ENCODE data around the gene RNF43.

The RNF43 gene

DNA sequence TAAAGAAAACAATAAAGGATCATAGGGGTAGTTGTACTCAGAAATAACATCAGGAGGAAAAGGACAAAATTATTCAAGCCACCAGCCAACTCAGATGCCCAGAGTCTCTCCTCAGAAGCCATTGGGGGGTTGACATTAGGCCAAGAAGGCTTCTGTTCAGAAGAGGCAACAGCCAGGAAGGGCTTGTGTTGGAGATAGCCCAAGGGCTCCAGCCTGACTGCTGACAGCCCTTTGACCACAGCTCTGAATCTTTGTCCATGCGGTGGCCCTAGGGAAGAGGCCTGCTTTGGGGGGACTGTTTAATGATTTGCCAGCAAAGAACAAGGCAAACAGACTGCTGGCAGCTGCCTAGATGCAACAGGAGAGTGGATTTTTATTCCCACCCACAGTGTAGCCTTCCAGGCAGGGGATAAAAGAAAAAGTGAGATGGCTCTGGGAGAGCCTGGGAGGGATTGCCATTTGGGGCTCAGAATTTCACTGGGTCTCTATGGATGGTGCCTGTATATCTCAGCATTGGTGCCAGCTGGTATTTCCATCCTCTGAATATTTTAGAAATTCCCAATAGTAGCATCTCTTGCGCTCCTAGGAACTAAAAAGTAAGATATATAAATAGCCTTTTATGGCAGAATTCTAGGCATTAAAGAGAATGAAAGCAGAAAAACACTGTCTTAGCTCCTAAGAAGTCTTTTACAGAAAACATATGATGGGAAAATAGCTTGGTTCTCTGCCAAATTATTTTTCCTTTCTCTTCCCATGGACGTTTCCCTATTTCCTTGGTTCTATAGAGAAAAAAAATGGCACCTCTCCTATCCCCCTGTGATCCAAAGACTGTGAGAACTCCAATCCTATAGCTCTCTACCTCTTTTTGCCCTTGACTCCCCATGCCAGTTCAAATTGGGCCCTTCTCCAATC lies 36.0 kb downstream of the RNF43 start:
- no peak for DNase-seq (ENCODE audit: low spot score)

DNA sequence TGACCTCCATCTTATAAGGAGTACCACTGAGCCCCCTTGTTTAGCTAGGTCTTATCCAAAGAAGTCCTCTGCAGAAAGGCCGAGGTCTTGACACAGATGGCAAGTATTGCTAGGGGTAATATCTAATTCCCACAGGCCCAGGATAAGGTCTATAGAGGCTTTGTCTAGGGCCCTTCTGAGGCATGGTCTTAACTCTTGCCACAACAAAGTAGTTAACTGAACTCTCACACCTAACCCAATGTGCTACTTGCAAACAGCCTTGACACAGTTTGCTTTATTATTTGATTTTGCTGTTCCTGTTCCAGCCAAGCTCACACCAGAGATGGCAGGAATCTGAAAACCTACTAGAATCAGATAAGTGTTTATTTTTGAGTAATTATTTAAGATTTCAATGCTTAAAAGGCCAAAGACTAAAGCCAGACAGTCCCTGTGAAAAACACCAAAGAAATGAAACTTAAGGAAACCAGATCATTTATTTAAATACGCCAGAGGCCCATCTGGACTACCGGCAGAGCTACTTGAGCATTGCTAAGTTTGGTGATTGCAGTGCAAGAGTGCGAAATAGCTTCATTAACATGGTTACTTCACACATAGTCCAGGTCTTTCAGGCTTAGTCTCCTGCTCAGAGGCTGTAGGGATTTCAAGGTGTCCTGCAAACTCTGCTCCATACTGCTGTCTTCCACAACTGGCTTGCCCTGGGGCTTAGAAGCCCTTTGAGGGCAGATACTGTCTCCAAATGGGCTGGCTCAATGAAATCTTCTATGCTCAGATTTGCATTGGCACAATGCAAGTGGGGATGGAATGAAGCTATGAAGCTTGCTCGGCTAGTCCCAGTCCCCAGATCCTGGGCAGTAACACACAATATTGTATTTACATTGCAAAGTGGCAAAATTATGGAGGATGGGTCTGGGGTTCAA lies 36.9 kb downstream of the RNF43 start:
- no peak for DNase-seq (ENCODE audit: low spot score)

DNA sequence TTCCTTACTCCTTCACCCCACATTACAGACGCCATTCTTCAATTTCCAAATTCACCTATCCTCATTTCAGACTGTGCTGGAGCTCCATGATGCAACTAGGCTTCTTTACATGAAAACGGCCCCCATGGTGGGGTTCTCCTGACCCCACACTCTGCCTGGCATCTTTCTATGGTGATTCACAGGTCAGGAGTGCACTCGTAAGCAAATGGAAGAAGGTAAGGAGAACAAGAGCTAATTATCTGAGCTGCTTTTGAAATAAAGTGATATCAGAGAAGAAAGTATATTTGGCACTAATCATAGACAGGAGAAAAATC lies 37.9 kb downstream of the RNF43 start:
- DNase-seq (ENCODE audit: low spot score), result no peak

DNA sequence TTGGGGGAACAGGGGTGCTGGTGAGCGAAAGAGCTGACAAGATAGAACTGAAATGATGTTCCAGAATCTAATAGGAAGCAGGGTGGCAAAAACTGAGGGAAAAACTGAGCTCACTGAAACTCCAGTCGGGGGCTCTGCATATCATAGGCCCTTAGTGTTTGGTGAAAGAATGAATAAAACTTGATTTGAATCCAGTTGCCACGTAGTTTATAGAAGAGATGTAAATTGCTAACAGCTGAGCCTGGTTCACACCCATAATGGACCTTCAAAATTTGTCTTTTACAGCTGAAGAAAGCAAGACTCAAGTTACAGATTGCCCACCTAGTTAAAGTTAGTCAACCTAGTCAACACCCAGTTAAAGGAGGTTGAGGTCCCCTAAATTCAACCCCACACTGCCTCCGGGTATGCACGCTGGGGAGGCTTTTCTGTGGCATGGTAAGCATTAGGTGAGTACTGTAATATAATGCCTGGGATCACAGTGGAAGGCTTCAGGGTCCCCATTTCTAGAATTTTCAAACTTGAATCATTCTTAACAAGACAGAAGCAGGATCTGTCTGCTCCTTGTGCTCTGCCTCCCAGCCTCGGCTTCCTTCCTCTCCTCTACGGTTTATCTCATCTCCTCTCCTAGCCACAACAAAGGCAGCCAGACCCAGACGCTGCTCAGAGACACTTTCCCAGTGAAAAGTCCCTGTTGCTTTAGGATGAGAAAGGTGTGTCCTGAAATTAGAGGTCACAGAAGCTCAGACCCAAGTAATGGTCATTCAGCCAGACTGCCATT lies 38.4 kb downstream of the RNF43 start:
- no peak for DNase-seq (ENCODE audit: low spot score)

DNA sequence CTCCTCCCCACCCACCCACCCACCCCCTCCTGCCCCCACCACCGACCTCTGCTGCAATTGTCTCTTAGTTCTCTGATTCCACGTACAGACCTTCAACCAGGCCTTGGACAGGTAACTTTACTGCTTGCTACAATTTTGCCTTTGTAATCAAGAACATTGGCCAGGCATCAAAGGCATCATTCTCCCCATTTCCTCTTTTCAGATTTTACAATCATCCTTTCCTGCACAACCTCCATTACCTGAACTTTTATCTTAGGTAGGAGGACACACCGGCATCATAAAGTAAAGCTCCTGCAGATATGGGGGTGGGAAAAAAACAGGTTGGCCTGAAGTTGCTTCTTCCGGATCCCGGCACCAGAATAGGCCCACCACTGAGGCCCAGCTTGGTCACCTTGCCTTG lies 39.7 kb downstream of the RNF43 start:
- no peak for DNase-seq (ENCODE audit: low spot score)

DNA sequence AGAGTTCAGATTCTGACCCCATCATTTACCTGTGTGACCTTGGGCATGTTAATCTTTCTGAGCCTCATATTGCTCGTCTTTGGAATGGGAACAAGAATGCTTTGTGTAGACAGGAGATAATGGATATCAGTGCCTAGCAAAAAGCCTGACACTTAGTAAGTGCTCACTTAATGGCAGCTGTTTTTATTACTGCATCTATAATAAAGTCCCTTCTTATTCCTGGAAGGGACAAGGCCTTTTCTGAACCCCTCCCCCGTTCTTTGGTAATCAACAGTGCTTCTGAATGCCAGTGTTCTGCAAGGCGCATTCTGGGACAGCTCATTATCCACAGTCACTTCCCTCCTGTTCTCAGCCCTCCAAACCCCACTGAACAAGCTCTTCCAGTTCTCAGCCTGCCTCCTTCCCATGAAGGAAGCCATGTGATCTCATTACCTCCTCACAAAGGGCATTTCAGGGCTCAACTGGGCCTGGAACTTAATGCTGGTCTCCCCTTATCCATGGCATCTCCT lies 40.2 kb downstream of the RNF43 start:
- no peak for DNase-seq (ENCODE audit: low spot score)

DNA sequence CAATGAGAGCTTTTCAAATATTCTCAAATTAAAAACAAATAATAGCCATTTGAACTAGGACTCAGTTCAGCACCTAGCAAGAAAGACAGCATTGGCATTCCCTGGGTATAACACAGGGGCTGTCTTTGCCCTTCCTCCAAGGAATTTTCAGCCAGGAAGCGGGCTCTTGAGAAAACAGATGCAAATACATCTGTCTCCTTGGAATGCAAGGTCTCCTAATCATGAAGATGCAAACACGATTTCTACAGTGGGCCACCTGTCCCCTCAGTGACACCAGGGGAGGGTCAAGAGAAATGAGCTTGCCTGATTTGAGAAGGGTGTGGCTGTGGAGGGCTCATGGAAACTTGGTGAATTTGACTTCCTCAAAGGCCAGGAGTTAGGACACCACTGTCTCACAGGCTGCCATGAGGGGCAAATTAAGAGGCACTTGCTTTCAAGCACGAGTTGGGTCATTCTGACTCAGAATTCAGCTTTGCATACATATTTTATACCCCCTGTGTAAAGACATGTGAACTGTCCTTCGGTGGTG lies 40.8 kb downstream of the RNF43 start:
- DNase-seq (ENCODE audit: low spot score), result no peak

DNA sequence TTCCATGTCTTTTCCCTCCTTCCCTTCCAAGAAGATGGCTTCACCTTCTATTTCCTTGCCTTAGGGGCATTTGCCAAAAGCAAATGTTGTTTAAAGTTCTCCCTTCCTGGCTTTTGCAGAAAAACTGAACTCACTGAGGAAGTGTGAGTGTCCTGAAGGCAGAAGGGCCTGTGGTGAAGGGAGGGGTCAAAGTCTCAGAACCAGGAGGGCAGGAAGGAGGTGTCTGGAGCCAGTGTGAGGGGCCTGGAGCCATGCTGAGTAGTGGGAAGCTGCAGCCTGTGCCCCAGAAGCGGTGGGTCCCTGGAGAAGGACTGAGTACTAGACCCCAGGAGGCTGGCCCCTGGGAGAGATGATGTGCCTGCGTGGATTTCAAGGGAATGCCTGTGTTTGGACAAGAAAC lies 41.5 kb downstream of the RNF43 start:
- no peak for DNase-seq (ENCODE audit: low spot score)

DNA sequence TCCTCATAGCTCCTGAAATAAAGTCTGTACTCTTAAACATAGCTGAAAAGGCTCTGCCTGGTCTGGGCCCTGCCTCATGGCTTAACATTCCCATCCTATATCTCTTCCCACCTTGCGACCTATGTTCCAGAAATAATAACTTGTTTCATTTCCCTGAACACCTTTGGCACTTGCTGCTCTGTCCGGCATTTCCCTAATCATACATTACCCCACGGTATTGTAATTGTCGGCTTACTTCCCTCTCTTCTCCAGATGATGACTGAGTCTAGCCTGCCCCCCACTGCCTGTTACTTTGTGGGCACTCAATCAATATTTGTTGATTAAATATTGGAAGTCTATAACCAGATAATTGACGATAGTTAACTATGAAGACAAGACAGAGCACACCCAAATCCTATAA lies 42.1 kb downstream of the RNF43 start:
- DNase-seq (ENCODE audit: low spot score), result no peak

DNA sequence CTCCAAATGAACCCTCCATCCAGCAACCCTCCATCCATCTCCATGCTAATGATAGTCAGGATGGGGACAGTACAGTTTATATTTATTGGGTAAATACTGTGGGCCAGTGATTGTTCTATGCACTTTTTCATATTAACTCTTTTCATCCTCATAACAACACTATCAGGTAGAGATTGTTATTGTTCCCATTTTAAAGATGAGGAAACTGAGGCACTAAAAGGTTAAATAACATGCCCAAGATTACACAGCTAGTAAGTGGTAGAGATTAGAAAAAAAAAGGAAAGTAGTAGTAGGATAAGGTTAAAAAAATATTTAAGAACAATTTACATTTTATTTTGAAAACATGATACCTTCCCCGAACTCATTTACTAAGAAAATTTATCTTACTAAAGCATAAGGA lies 43.4 kb downstream of the RNF43 start:
- no peak for DNase-seq (ENCODE audit: low spot score)

DNA sequence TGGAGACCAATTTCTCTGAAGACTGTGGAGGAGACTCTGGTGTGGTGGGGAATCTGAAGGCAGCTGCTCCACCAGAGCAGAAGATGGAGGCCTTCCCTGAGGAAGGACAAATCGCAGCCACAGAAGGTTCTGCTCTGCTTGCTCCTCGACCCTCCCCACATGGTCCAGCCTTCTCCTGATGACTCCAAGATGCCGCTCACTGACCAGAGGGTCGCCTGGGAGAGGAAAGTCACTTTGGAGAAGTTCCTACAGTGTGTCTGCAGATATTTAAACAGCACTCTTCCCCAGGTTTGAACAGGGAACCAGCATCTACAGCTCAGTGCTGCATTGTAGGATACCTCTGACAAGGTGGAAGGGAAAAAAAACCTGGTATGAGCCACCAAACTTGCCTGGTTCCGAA lies 44.3 kb downstream of the RNF43 start:
- no peak for DNase-seq (ENCODE audit: low spot score)

DNA sequence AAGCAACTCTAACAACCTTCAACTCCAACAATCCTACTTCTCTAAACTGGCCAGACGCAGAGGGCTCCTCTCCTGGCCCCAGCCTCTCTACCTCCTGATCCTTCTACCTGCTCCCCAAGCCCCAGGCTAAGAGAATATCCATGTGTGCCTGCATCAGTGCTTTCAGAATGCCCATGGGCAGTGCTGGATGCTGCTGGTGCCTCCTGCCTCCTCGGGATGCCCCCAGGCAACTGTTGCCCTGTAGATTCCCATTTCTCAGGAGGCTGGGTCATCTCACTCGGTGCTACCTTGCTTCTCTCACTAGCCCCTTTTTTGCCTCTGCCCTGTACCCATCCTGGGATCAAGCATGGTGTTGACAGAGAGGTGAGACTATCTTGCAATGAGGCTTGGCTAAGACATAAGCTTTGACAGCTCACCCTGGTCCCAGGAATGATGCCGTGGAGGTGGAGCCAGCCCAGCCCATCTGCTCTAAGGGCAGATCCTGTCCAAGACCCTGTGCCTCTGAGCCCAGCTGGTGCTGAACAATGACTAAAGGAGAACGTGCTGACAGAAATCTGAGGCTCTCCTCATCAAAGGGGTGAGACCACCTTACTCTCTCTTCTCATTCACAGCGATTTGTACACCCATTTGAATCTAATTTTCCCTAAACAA lies 45.9 kb downstream of the RNF43 start:
- DNase-seq (ENCODE audit: low spot score), result no peak

DNA sequence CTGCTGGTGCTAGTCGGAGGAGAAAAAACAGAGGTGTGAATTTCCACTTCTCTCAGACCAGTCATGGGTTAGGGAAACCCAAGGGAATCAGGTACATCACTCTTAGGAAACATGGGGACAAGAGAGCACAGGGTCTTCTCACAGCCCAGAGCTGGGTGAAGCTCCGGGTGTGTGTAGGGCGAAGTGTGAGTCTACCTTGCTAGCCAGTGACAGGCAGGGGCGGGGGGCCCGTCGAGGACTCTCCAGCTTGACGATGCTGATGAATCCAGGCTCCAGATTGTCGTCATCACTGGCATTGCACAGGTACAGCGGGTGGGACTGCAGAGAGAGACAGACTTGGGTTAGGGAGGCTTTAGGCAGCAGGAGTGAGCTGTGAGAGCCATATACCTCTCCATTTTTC lies 46.6 kb downstream of the RNF43 start:
- no peak for DNase-seq (ENCODE audit: low spot score)

DNA sequence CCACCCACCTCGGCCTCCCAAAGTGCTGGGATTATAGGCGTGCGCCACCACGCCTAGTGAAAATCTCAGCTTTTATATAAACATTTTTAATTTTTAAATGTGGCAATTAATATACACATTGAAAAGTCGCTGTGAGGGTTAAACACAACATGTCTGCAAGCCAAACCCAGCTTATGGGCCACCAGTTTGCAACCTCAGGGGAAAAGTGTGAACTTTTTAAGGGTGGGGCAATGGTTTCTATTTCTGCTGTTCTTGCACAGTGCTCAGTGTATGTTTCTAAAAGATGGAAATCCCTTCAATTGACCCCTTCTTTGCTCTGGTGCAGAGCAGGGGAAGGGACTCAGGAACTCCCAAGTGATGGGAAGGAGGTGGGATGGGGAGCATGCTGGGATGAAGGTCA lies 47.0 kb downstream of the RNF43 start:
- no peak for DNase-seq (ENCODE audit: low spot score)

DNA sequence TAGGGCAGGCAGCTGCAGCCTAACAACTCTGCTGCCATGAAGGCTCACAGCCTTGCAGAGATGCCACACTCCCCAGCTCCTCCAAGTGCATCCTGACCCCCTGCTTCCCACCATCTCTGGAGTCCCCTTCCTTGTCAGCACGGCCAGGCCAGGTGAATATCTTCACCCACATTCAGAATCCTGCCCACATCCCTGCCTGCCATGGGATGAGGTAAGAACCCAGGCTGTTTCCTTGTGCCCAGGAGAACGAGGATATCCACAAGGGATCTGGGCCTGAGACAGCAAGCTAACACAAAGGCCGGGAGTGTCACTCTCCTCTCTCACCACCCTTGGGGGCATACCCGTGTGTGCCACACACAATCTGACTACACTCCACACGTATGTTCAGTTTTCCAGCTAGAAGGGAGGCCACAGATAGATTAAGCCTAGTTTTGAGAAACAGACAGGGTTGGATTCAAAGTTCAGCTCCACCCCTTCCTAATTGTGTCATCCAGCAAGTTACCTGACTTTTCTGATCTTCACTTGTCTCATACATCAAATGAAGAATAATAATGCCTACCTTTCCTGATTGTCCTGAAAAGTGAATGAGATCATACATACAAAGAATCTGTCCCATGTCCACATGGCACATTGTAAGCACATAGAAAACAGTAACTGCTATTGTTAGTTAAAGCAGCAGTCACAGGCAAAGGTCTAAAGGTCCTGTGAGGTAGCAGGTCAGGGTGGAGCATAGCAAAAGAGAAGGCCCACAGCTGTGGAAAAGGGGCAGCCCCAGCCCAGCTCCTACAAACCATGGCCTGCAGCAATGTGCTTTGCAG lies 47.9 kb downstream of the RNF43 start:
- no peak for DNase-seq (ENCODE audit: low spot score)

DNA sequence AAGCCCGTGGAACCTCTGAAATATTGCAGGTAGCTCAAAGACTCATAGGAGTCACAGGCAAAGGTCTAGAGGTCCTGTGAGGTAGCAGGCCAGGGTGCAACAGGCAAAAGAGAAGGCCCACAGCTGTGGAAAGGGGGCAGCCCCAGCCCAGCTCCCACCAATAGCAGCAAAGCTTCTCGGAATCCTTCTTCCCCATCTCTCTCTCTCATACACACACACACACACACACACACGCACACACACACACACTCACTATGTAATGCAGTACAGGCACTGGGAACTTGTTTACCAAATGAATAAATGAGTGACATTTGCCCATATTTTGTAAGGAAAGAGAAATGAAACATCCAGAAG lies 48.5 kb downstream of the RNF43 start:
- no peak for DNase-seq (ENCODE audit: low spot score)

Measured in AG08396 (cell line).